Right lung (tissue), 5 donors: ENCODE data around the gene PPEF1. TPM values are rescaled to one million over a fixed set of nuclear protein-coding genes. Genes with fewer than 3 reads are reported as not detected.

Experiments used
- polyA plus RNA-seq, 5 donors: library from polyadenylated mRNA; unstranded; fragments of 120-200 nt; gene quantifications; one replicate each; pipeline versions ENCODE4 v1.2.1 to v1.2.3, GENCODE V29; 2013; ENCODE audit warnings: inconsistent platforms in 1 of 5, low replicate concordance in 1 of 5; ENCODE audit not compliant: insufficient read length in 5 of 5, insufficient read depth in 1 of 5

PPEF1 gene
- polyA plus RNA-seq, 5 donors = 0.20 to 1.1 (median 0.70) TPM

Other genes starting within 250 kb of the PPEF1 start
- under 1 TPM; 0.21 to 0.44 (median 0.37) TPM for gene RS1, start 35.5 kb upstream of the PPEF1 start, polyA plus RNA-seq